HepG2 (cell line): ENCODE measurements around the gene TGFA. TPM values are rescaled to one million over a fixed set of nuclear protein-coding genes. Genes with fewer than 3 reads are reported as not detected.

ENCODE experiments used
- BRCA1 ChIP-seq: sonication (generic); formaldehyde crosslinking; IDR thresholded peaks from 2 replicates; pipeline ENCODE4 v1.4.0; 2020; ENCODE audit warnings: missing genetic modification reagents
- CENPT ChIP-seq: sonication (generic); formaldehyde crosslinking; IDR thresholded peaks from 2 replicates; pipeline ENCODE4 v1.8.0; 2022; ENCODE audit warnings: low read depth, mild to moderate bottlenecking, moderate library complexity, missing genetic modification reagents
- EED ChIP-seq: sonication (generic); formaldehyde crosslinking; IDR thresholded peaks from 2 replicates; pipeline ENCODE4 v1.5.0; 2020; ENCODE audit warnings: mild to moderate bottlenecking, missing genetic modification reagents
- KLF11 ChIP-seq: IDR thresholded peaks from 2 replicates; pipeline ENCODE4 v1.6.1; 2016; ENCODE audit warnings: missing compliant biosample characterization
- MATR3 ChIP-seq: sonication (generic); formaldehyde crosslinking; IDR thresholded peaks from 2 replicates; pipeline ENCODE4 v1.4.0; 2020; ENCODE audit warnings: missing genetic modification reagents
- NR0B2 ChIP-seq: sonication (generic); formaldehyde crosslinking; IDR thresholded peaks from 2 replicates; pipeline ENCODE4 v1.4.0; 2020; ENCODE audit warnings: mild to moderate bottlenecking, missing genetic modification reagents
- PAWR ChIP-seq: sonication (generic); formaldehyde crosslinking; IDR thresholded peaks from 2 replicates; pipeline ENCODE4 v1.4.0; 2020; ENCODE audit warnings: missing genetic modification reagents, mild to moderate bottlenecking, borderline replicate concordance
- POLR2AphosphoS5 ChIP-seq: IDR thresholded peaks from 2 replicates; pipeline ENCODE4 v1.6.1; 2012; ENCODE audit warnings: low read depth, low read length
- SP1 ChIP-seq, 2 experiments: fragments of 450-650 bp in 1 of 2; sonication (generic) in 1 of 2; formaldehyde crosslinking in 1 of 2; IDR thresholded peaks; 2 replicates each; pipeline versions ENCODE4 v1.4.0 to v1.6.1; 2016 to 2020; ENCODE audit warnings: missing genetic modification reagents in 1 of 2
- TEAD3 ChIP-seq: optimal IDR thresholded peaks from 2 replicates; pipeline ENCODE3; 2016; ENCODE audit warnings: borderline replicate concordance
- ZBTB38 ChIP-seq: sonication (generic); formaldehyde crosslinking; IDR thresholded peaks from 2 replicates; pipeline ENCODE4 v1.5.1; 2020; ENCODE audit warnings: mild to moderate bottlenecking, missing genetic modification reagents
- ZNF160 ChIP-seq: sonication (generic); formaldehyde crosslinking; IDR thresholded peaks from 2 replicates; pipeline ENCODE4 v1.8.0; 2022; ENCODE audit warnings: mild to moderate bottlenecking, inconsistent platforms, missing genetic modification reagents
- ZNF3 ChIP-seq: IDR thresholded peaks from 2 replicates; pipeline ENCODE4 v1.7.0; 2017; ENCODE audit warnings: inconsistent platforms
- ZNF318 ChIP-seq: sonication (generic); formaldehyde crosslinking; IDR thresholded peaks from 2 replicates; pipeline ENCODE4 v1.4.0; 2020; ENCODE audit warnings: mild to moderate bottlenecking, missing genetic modification reagents
- ZNF569 ChIP-seq: sonication (generic); formaldehyde crosslinking; IDR thresholded peaks from 2 replicates; pipeline ENCODE4 v1.5.0; 2020; ENCODE audit warnings: mild to moderate bottlenecking, missing genetic modification reagents, moderate library complexity, borderline replicate concordance
- ZNF616 ChIP-seq: sonication (generic); formaldehyde crosslinking; IDR thresholded peaks from 2 replicates; pipeline ENCODE4 v1.5.0; 2020; ENCODE audit warnings: low read depth, mild to moderate bottlenecking, missing genetic modification reagents
- ZNF670 ChIP-seq: sonication (generic); formaldehyde crosslinking; IDR thresholded peaks from 2 replicates; pipeline ENCODE4 v1.8.0; 2022; ENCODE audit warnings: mild to moderate bottlenecking, missing genetic modification reagents, borderline replicate concordance
- ZNF749 ChIP-seq: sonication (generic); formaldehyde crosslinking; IDR thresholded peaks from 2 replicates; pipeline ENCODE4 v1.8.0; 2022; ENCODE audit warnings: mild to moderate bottlenecking, missing genetic modification reagents, moderate library complexity, borderline replicate concordance
- ZSCAN12 ChIP-seq: sonication (generic); formaldehyde crosslinking; IDR thresholded peaks from 2 replicates; pipeline ENCODE4 v1.9.0; 2021; ENCODE audit warnings: mild to moderate bottlenecking, missing genetic modification reagents
- polyA plus RNA-seq, 8 experiments: library from polyadenylated mRNA; depleted of rRNA in 3 of 8; stranded (reverse) in 7 of 8; unstranded in 1 of 8; fragments of >200 nt; fragmentation: Illumina TruSeq in 4 of 8; extraction: Trizol in 4 of 8; gene quantifications; 2 replicates each; pipeline versions ENCODE4 v1.2.1 to v1.2.3, GENCODE V29; 2011 to 2016; ENCODE audit warnings: low read depth in 4 of 8, missing spikeins in 1 of 8, mixed read lengths in 1 of 8; ENCODE audit not compliant: insufficient read depth in 1 of 8
- total RNA-seq, 5 experiments: library from RNA; depleted of rRNA; stranded (reverse); fragments of >200 nt; fragmentation: Illumina TruSeq; extraction: Trizol; gene quantifications; 2 replicates each; pipeline ENCODE4 v1.2.3, GENCODE V29; 2016; ENCODE audit warnings: low read depth in 1 of 5

TGFA gene
- total and polyA plus RNA-seq, 2 of the 13 experiments (the other 11 are each of a cell fraction or from before 2014, with no cell fraction given): 7.8 to 15.3 TPM

GRCh38 chr2:70553584-70554337, at the start of gene TGFA (continued):
- 0 out of 2 replicates have a peak, but pooled peaks have one; percentile 9 for TF ChIP-seq NR0B2 (CRISPR knock-in tag)
- TF ChIP-seq POLR2AphosphoS5: 0 out of 2 replicates have a peak, but pooled peaks have one; percentile 23
- no peak for TF ChIP-seq SP1 (IDR thresholded peaks at IDR 0.05)
- no peak for TF ChIP-seq SP1 (CRISPR knock-in tag; IDR thresholded peaks at IDR 0.05)
- TF ChIP-seq PAWR: no peak
- TF ChIP-seq ZNF160 (CRISPR knock-in tag): no peak
- TF ChIP-seq ZNF749: no peak
- no peak for TF ChIP-seq ZNF3
- no peak for TF ChIP-seq BRCA1
- TF ChIP-seq ZNF616: no peak
- no peak for TF ChIP-seq MATR3 (CRISPR knock-in tag)
- TF ChIP-seq ZNF569 (CRISPR knock-in tag): no peak
- no peak for TF ChIP-seq ZNF318 (CRISPR knock-in tag)
- TF ChIP-seq CENPT: no peak
- TF ChIP-seq ZSCAN12 (CRISPR knock-in tag): no peak; the same call in 1 of the 2 replicates
- no peak; the same call in 1 of the 2 replicates for TF ChIP-seq EED (CRISPR knock-in tag)
- no peak for TF ChIP-seq KLF11 (CRISPR knock-in tag)
- TF ChIP-seq ZNF670: no peak
- peak; percentile 78 for TF ChIP-seq TEAD3
- TF ChIP-seq ZBTB38: 0 out of 2 replicates have a peak, but pooled peaks have one; percentile 27
